Measurements from ENCODE around the gene TDG.

Gene TDG

DNA sequence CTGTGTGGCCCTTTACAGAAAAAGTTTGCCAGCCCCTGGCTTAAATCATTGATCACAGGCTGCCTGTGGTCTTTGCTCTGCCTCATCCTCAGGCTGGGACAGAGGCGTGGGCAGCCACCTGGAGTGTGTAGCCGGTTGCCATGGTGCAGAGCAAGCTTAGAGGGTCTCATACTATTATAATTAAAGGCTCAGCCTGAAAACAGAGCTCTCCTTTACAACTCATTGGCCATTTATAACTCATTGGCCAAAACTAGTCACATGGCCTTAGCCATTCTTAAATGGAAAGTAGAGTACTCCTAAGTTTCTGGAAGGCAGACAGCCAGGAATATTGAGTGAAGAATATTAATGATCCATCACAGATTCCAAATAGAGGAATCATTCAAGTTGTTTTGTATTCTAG lies 32.4 kb upstream of the TDG start:
- H2AFZ ChIP-seq, result no peak overlapping the region
- H3K36me3 ChIP-seq (ENCODE audit: control insufficient read depth, insufficient read depth, low read length), result no peaks in the 10 kb centered on the region
- H3K9me3 ChIP-seq (ENCODE audit: control insufficient read depth, low read length), result no peaks in the 10 kb centered on the region
- H3K9ac ChIP-seq, result no peak overlapping the region
- H3K4me3 ChIP-seq (ENCODE audit: low read depth, low read length), result no peak overlapping the region
- H3K79me2 ChIP-seq, result peaks cover 36% of the 10 kb centered on the region
- H3K27me3 ChIP-seq (ENCODE audit: control insufficient read depth, insufficient read depth, low read length), result no peaks in the 10 kb centered on the region
- peaks cover 26% of the 10 kb centered on the region for H3K4me1 ChIP-seq
- TF ChIP-seq CTCF (IDR thresholded peaks at IDR 0.05), result no peak
- H3K27ac ChIP-seq, result no peak overlapping the region
- H3K4me2 ChIP-seq (ENCODE audit: low read length), result no peak overlapping the region

DNA sequence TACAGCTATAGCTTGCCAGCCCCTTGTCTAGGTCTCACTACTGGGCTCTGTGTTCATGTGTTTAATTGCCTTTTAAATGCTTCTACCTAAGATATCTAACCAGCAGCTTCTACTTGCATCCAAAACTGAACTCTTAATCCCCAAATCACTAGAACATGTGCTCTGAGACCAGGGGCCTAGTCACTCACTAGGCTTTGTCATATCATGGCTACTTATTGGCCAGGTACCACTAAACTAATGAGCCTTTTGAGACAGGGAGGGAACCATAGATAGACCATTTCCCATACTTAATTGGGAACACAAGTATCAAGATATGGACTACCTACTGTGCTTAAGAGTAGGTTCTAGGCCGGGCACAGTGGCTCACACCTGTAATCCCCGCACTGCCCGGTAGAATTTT lies 29.0 kb upstream of the TDG start:
- Histone ChIP-seq H3K9ac (no peak overlapping the region), H3K27me3 (ENCODE audit: control insufficient read depth, insufficient read depth, low read length) (no peaks in the 10 kb centered on the region), H3K9me3 (ENCODE audit: control insufficient read depth, low read length) (no peaks in the 10 kb centered on the region), H3K4me3 (ENCODE audit: low read depth, low read length) (no peak overlapping the region), H2AFZ (no peak overlapping the region), H3K79me2 (peaks cover 23% of the 10 kb centered on the region), H3K27ac (no peak overlapping the region), H3K36me3 (ENCODE audit: control insufficient read depth, insufficient read depth, low read length) (no peaks in the 10 kb centered on the region), H3K4me2 (ENCODE audit: low read length) (no peak overlapping the region), H3K4me1 (peaks cover 16% of the 10 kb centered on the region)
- TF ChIP-seq CTCF (IDR thresholded peaks at IDR 0.05), result no peak

GRCh38 chr12:103944964-103945363 lies 20.7 kb upstream of the TDG start:
- H3K4me3 ChIP-seq (ENCODE audit: low read depth, low read length), result no peak overlapping the region
- no peak overlapping the region for H3K9ac ChIP-seq
- H3K4me1 ChIP-seq, result no peaks in the 10 kb centered on the region
- no peaks in the 10 kb centered on the region for H3K27me3 ChIP-seq (ENCODE audit: control insufficient read depth, insufficient read depth, low read length)
- no peak for TF ChIP-seq CTCF (IDR thresholded peaks at IDR 0.05)
- no peaks in the 10 kb centered on the region for H3K9me3 ChIP-seq (ENCODE audit: control insufficient read depth, low read length)
- H3K36me3 ChIP-seq (ENCODE audit: control insufficient read depth, insufficient read depth, low read length), result no peaks in the 10 kb centered on the region
- H3K79me2 ChIP-seq, result no peaks in the 10 kb centered on the region
- H3K27ac ChIP-seq, result no peak overlapping the region
- H3K4me2 ChIP-seq (ENCODE audit: low read length), result no peak overlapping the region
- H2AFZ ChIP-seq, result no peak overlapping the region

- H3K79me2 ChIP-seq, result no peaks in the 10 kb centered on the region
- no peak for TF ChIP-seq CTCF (IDR thresholded peaks at IDR 0.05)
- no peak overlapping the region for H3K9ac ChIP-seq
- no peaks in the 10 kb centered on the region for H3K9me3 ChIP-seq (ENCODE audit: control insufficient read depth, low read length)
- H3K36me3 ChIP-seq (ENCODE audit: control insufficient read depth, insufficient read depth, low read length), result no peaks in the 10 kb centered on the region
- H3K4me1 ChIP-seq, result no peaks in the 10 kb centered on the region
- no peaks in the 10 kb centered on the region for H3K27me3 ChIP-seq (ENCODE audit: control insufficient read depth, insufficient read depth, low read length)
- no peak overlapping the region for H3K4me3 ChIP-seq (ENCODE audit: low read depth, low read length)
- no peak overlapping the region for H3K4me2 ChIP-seq (ENCODE audit: low read length)
- H3K27ac ChIP-seq, result no peak overlapping the region
- H2AFZ ChIP-seq, result no peak overlapping the region
These were observed 17.7 kb upstream of the TDG start for GRCh38 chr12:103947871-103948555.

- Histone ChIP-seq H3K27ac (no peak overlapping the region), H3K4me1 (no peaks in the 10 kb centered on the region), H2AFZ (no peak overlapping the region), H3K9me3 (ENCODE audit: control insufficient read depth, low read length) (no peaks in the 10 kb centered on the region), H3K36me3 (ENCODE audit: control insufficient read depth, insufficient read depth, low read length) (no peaks in the 10 kb centered on the region), H3K79me2 (no peaks in the 10 kb centered on the region), H3K4me3 (ENCODE audit: low read depth, low read length) (no peak overlapping the region), H3K9ac (no peak overlapping the region), H3K27me3 (ENCODE audit: control insufficient read depth, insufficient read depth, low read length) (no peaks in the 10 kb centered on the region), H3K4me2 (ENCODE audit: low read length) (no peak overlapping the region)
- no peak for TF ChIP-seq CTCF (IDR thresholded peaks at IDR 0.05)
These were observed 16.8 kb upstream of the TDG start for GRCh38 chr12:103948746-103949406.
